ENCODE data around the gene WDR81.
"Not testable (repeated sequence)": the region's sequence is repeated elsewhere in the genome, so short reads cannot be mapped to it uniquely, and the experiment has no call there.

Gene WDR81

DNA sequence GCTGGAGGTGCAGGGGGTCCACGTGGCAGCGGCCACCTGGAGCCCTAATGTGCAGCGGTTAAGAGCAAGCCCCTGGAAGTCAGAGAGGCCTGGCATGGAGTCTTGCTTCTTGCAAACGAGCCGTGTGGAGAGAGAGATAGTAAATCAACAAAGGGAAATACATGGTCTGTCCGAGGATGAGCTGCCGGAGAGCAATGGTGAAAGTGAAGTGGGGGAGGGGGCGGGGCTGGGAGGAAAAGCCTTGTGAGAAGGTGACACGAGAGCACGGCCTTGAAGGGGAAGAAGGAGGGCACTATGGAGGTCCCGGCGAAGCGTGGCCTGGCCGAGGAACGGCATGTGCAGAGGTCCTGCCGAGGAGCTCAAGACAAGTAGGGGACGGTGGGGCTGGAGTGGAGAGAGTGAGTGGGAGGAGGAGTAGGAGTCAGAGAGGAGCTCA, 31.3 kb downstream of the WDR81 start:
- DNase-seq = no peak

DNA sequence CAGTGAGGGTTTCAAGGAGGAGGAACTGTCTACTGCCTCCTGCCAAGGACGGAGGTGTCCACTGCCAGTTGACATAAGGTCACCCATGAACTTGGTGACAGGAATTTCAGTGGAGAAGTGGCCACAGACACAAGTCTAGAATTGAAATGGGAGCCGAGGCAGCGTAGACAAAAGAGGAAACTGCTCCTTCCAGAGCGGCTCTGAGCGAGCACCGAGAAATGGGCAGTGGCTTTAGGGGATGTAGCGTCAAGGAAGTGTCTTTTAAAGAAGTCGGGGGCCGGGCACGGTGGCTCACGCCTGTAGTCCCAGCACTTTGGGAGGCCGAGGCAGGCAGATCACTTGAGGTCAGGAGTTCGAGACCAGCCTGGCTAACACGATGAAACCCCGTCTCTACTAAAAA, 34.3 kb downstream of the WDR81 start:
- DNase-seq = no peak

DNA sequence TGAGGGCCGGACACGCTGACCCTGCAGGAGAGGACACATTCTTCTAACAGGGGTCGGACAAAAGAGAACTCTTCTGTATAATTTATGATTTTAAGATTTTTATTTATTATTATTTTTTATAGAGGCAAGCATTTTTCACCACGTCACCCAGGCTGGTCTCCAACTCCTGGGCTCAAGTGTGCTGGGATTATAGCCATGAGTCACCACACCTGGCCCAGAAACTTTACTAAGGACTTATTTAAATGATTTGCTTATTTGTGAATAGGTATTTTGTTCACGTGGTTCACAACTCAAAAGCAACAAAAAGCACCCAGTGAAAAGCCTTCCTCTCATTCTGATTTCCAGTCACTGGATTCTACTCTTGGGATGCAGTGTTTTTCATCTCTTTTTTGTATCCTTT, 35.0 kb downstream of the WDR81 start:
- no peak for DNase-seq

DNA sequence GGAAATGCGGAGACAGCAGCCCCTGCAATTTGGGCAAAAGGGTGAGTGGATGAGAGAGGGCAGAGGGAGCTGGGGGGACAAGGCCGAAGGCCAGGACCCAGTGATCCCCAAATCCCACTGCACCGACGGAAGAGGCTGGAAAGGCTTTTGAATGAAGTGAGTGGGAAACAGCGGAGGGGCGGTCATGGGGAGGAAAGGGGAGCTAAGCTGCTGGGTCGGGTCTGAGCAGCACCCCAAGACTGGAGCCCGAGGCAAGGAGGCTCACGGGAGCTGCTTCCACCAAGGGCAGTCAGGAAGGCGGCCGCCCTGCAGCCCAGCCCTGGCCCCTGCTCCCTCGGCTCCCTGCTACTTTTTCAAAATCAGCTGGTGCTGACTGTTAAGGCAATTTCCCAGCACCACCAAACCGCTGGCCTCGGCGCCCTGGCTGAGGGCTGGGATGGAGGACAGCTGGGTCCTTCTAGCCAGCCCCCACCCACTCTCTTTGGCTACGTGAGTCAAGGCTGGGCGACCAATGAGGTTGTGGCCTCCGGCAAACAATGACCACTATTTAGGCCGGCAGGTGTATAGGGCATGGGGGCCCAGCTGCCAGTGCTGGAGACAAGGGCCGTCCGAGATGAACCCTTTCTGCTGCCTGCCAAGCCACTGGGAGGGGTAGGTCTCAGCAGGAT, 37.9 kb downstream of the WDR81 start:
- DNase-seq = no peak

DNA sequence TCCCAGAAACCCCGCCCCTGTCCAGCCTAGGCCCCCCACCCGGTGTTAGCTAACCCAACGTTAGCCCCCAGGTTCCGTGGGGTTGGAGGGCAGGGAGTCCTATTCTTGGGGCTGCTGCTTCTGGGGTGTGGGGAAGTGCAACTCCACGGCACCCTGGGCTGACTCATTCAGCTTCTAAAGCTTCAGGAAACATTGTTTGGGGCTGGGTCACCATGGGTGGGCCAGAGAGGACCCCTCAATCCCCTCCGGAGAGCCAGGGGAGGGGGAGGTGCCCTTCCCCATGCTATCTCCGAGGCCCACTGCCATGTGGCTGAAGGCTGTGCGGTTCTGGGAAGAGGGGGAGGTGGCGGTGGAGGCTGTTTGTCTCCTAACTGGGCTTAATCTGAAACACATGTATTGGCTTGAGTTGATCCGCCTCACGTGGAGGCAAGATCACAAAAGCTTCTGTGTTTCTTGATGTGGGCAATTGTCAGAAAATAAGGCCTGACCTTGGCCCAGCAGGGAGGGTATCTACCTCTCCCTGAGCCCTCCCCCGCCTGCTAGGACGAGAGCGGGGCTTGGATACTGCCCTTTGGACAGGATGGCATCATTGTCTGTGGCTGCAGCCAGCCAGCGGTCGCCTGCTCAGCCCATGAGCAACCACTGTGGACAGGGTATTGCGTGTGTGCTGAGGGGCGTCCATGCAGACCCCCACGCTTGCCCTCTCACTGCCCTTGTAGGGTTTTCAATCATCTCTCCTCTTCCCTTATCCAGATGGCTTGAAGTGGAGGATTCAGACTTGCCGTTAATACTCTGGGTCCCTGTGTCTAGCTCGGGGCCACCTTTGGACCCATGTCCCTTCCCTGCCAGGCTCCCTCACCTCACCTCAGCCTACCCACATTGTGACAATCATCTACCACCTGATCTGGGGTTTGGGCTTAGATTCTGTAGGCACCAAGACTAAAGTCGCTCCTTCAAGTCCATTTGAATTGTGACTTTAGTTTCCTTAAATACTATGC, 38.7 kb downstream of the WDR81 start:
- no peak for DNase-seq

DNA sequence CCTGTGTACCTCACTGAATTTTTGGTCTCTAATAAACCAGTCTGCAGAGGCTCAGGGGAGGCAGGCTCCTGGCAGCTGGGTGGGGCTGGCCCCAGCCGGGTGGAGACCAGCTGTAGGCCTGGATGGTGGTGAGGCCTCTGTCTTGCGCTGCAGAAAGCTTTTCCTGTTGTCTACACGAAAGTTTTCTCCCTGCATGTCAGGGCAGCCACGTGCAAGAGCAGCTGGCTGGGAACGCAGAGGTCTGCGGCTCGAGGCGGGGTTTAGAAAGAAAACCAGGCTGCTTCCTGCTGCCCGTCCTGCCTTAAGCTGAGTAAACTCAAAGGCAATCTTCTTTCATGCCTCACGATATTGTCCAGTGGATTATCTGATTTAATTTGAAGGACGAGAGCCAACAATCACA, 39.8 kb downstream of the WDR81 start:
- no peak for DNase-seq

DNA sequence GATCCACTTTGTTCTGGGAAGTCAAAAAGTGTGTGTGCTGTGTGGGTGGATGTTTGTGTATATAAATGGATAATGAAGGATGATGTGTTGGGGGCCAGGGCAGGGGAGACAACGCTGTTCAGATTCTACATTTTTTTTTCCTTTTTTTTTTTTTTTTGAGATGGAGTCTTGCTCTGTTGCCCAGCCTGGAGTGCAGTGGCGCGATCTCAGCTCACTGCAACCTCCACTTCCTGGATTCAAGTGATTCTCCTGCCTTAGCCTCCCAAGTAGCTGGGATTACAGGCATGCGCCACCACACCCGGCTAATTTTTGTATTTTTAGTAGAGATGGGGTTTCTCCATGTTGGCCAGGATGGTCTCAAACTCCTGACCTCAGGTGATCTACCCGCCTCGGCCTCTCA, 40.2 kb downstream of the WDR81 start:
- not testable (repeated sequence) for DNase-seq

DNA sequence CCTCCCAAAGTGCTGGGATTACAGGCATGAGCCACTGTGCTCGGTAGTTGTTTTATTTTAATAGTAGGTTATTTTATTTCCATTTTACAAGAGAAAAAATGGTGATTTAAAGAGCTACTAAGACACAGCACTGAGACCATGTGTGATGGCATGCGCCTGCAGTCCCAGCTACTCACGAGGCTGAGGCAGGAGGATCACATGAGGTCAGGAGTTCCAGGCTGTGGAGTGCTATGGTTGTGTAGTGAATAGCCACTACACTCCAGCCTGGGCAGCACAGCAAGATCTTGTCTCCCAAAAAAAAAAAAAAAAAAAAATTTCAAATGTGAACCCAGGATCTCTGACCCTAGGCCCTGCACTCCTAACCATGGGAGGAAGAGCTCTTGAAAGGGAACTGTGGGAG, 41.1 kb downstream of the WDR81 start:
- DNase-seq = no peak

DNA sequence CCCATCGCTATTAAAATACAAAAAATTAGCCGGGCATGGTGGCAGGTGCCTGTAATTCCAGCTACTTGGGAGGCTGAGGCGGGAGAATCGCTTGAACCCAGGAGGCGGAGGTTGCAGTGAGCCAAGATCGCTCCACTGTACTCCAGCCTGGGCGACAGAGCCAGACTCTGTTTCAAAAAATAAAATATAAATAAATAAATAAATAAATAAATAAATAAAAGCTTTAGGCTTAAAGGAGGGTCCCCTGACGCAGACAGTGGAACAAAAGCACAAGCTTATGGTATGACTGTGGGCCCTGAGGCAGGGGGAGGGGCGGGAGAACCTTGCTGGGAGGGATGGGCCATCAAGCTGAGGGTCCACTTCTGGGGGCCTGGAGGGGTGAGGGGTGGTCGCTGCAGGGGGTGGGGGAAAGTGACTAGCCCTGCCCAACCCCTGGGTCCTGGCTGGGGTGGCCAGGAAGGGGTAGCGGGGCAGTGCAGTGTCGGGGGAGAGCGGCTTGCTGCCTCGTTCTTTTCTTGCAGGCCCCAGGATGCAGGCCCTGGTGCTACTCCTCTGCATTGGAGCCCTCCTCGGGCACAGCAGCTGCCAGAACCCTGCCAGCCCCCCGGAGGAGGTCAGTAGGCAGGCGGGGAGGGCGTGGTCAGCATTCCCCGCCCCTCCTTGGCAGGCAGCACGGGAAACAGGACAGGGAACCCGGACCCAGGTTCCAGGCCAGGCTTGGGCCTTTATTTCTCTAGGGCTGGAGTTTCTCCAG, 42.1 kb downstream of the WDR81 start:
- DNase-seq = no peak

DNA sequence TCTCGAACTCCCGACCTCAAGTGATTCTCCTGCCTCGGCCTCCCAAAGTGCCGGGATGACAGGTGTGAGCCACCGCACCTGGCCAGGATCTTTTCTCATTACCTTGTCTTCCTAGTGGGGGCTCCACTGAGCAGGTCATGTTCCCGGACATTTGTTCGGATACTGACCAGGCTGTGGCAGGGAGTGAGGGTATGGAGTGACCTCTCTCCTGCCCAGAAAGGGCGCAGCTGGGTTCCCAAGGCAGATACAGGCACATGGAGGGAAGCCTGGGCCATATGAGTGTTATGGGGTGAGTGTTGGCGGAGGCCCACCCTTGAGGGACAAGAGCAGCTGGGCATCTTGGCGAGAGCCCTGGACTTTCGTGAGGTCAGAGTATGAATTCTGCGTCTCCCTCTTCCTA, 42.9 kb downstream of the WDR81 start:
- DNase-seq = no peak

DNA sequence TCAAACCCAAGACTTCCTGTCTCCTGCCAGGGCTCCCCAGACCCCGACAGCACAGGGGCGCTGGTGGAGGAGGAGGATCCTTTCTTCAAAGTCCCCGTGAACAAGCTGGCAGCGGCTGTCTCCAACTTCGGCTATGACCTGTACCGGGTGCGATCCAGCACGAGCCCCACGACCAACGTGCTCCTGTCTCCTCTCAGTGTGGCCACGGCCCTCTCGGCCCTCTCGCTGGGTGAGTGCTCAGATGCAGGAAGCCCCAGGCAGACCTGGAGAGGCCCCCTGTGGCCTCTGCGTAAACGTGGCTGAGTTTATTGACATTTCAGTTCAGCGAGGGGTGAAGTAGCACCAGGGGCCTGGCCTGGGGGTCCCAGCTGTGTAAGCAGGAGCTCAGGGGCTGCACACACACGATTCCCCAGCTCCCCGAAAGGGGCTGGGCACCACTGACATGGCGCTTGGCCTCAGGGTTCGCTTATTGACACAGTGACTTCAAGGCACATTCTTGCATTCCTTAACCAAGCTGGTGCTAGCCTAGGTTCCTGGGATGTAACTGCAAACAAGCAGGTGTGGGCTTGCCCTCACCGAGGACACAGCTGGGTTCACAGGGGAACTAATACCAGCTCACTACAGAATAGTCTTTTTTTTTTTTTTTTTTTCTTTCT, 45.4 kb downstream of the WDR81 start:
- DNase-seq = peak; percentile 16 to 42

DNA sequence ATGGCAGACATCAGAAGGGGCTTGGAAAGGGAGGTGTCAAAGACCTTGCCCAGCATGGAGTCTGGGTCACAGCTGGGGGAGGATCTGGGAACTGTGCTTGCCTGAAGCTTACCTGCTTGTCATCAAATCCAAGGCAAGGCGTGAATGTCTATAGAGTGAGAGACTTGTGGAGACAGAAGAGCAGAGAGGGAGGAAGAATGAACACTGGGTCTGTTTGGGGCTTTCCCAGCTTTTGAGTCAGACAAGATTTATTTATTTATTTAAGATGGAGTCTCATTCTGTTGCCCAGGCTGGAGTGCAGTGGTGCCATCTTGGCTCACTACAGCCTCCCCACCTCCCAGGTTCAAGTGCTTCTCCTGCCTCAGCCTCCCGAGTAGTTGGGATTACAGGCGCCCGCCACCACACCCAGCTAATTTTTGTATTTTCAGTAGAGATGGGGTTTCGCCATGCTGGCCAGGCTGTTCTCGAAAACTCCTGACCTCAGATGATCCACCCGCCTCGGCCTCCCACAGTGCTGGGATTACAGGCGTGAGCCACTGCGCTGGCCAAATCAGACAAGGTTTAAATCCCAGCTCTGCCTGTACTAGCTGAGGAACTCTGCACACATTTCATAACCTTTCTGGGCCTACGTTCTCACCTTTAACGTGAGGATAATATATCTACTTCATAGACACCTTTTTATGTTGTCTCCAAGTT, 48.6 kb downstream of the WDR81 start:
- DNase-seq = not testable (repeated sequence)

DNA sequence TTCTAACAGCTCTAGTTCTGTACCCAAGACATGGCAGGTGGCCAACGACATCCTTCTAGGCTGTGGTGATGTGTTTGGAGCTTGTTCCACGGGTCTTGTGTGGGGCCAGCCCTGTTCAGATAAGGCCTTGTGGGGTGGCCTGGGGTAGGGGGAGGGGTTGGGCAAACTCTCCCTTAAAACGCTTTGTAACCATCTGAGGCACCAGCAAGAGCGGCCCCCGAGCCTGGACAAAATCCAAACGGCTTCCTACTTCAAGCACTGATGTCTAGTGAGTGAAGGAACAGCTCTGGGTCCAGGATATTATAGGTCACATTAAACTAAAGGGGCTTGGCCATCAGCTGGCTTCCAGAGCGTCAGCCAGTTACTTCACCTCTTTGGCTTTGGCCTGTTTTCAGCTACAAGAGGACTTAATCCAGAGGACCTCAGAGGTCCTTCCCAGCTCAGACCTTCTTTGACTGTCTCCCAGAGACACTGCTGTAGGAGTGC, 49.2 kb downstream of the WDR81 start:
- DNase-seq = no peak

DNA sequence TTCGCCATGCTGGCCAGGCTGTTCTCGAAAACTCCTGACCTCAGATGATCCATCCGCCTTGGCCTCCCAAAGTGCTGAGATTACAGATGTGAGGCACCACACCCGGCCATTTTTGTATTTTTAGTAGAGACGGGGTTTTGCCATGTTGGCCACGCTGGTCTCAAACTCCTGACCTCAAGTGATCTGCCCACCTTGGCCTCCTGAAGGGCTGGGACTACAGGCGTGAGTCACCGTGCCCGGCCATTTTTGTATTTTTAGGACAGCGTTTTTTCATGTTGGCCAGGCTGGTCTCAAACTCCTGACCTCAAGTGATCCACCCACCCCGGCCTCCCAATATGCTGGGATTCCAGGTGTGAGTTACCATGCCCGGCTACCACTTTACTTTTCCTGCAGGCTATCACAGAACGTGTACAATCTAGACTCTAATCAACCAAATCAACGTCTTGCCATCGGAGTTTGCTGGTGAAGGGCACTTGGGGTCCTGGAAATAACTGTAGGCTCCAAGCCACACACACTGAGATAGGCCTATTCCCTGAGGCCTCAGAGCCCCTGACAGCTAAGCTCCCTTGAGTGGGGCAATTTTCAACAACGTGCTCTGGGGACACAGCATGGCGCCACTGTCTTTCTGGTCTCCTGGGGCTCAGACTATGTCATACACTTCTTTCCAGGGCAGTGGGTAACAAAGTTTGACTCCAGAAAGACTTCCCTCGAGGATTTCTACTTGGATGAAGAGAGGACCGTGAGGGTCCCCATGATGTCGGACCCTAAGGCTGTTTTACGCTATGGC, 50.1 kb downstream of the WDR81 start:
- DNase-seq = no peak

DNA sequence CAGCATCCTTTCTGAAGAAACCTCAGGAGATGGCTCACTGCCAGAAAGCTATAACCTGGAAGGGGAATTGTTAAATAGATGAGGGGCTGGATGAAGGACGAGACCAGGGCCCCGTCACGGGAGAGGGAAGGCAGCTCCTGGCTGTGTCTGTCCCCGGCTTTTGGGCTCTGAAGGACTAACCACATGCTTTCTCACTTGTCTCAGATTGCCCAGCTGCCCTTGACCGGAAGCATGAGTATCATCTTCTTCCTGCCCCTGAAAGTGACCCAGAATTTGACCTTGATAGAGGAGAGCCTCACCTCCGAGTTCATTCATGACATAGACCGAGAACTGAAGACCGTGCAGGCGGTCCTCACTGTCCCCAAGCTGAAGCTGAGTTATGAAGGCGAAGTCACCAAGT, 51.8 kb downstream of the WDR81 start:
- no peak for DNase-seq

DNA sequence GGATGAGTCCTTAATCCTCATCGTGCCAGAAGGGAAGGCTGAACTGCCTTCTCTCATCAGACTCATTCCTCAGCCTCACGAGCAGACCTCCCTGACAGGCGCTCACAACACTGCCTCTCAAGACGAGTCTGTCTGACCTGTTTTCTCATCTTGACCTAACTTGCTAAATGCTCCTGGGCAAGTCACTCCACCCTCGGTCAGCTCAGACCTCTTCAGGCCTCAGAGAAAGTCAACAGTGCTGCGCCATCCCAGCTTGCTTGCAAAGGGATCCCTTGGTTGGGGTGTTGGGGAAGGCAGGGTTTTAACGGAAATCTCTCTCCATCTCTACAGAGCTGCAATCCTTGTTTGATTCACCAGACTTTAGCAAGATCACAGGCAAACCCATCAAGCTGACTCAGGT, 52.4 kb downstream of the WDR81 start:
- DNase-seq = no peak

DNA sequence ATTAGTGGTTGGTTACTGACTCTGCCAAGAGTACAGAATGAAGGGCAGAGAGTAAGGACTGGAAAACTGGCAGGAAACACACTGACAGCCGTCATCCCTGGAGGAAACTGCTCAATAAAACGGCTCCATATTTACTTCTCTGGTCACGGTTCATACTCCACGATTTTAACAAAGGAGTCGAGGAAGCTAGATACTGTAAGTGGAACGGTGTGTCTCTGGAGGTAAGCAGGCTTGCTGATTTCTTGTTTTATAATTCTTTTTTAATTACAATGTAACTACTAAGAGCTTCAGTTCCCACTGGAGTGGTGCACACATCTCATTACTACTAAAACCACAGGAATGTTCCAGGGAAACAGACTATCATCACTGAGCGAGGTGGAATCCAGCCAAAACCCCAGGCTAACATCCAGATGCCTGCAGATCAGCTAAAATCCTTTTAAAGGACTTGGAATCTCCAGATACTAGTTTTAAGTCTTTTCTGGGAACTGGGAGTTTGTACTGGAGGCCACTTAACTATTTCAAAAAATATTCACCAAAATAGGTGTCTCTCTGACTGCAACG, 55.1 kb downstream of the WDR81 start:
- no peak for DNase-seq

DNA sequence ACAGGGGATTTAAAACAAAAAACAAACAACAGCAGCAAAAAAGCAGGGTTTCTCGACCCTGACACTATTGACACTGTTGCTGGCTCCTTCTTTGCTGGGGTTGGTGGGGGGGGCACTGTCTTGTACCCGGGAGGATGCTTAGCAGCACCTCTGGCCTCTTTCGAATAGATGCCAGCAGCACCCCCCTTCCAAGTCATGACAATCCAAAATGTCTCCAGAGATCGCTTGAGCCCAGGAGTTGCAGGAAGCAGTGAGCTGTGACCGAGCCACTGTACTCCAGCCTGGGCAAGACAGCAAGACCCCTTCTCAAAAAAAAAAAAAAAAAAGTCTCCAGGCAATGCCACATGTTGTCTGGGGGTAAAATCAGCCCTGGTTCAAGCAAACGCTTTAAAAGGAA, 57.7 kb downstream of the WDR81 start:
- no peak for DNase-seq

DNA sequence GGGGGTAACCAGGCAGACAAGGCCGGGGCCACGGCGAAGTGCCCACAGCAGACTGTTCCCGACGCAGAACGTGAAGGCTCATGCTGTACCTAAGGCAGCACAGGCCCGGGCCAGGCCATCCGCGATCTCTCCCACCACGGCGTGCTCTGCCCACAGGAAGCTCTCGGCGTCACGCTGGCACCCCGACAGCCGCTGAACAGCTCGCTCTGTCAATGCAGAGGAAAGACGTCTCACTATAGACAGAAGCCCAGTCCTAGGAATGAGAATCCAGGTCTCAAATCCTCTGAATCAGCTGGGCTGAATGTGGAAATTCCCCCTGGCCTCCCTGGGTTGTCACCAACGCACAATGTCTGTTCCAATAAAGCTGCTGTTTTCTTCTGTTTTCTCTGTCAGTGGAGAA, 58.8 kb downstream of the WDR81 start:
- DNase-seq = no peak

DNA sequence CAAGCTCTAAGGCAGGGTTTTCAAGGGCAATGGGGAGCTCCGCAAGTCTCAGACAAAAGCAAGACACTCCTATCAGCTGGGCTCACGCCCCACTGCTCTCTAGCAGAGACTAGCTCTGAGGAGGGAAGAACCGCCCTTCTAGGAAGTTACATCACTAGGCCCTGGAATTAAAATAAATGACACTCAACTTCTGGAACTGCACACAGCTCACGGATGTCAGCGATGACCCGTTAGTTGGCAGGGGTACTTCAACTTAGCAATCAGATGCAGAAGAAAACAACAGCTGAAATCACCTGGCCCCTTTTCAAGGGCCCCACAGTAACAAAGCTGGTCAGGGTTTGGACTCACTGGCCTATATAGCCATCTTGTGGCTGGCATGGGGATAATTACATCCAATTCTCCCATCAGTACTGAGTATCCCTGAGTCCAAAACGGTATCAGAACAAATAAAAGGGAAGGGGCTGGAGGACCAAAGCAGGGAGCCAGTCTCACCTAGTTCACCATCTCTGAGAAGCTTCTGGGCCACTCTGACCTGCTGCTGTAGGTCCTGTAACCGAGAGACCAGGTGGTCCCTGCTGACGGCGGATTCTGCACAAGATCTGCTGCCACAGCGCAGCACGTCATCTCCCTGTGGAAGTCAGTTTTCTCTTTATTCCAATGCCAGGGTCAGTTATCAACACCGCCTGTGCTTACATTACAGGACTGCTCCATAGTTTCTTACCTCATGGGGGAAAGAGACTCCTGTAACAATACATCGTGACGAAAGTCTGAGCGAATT, 59.5 kb downstream of the WDR81 start:
- peak; percentile 6 to 22 for DNase-seq

Data from NCI-H526 (cell line).